Hematopoietic multipotent progenitor cell (in vitro differentiated cells): ENCODE results near the gene NUP214. TPM values are rescaled to one million over a fixed set of nuclear protein-coding genes. Genes with fewer than 3 reads are reported as not detected.
"Not testable (repeated sequence)": the region's sequence is repeated elsewhere in the genome, so short reads cannot be mapped to it uniquely, and the experiment has no call there.

Experiments
- DNase-seq, 3 donors: peaks; one replicate each; pipeline ENCODE4 v3.0.0-alpha.2; 2011 to 2015; ENCODE audit warnings: low read depth in 2 of 3, low spot score in 2 of 3
- total RNA-seq: library from RNA; depleted of rRNA; stranded (reverse); fragments of >200 nt; gene quantifications from one replicate; pipeline ENCODE4 v1.2.3, GENCODE V29; 2012

NUP214 gene
- total RNA-seq, 1 donor, result 36.4 TPM

GRCh38 chr9:131096269-131097125, 28.9 kb upstream of the NUP214 start, which contains the start of gene AIF1L:
Gene AIF1L (plus strand): TSS chr9:131096531. CDS start chr9:131096630, 99 bp downstream.
- DNase-seq, result peak in 2 of 3 donors; percentile 74

GRCh38 chr9:131097126-131097947, 28.0 kb upstream of the NUP214 start:
- no peak for DNase-seq

GRCh38 chr9:131097948-131098278, 27.5 kb upstream of the NUP214 start:
- DNase-seq, result no peak

GRCh38 chr9:131098391-131099101, 26.8 kb upstream of the NUP214 start:
- no peak for DNase-seq

GRCh38 chr9:131099102-131099606, 26.2 kb upstream of the NUP214 start:
- no peak for DNase-seq

GRCh38 chr9:131099845-131100244, 25.5 kb upstream of the NUP214 start:
- DNase-seq, result not testable (repeated sequence)

- DNase-seq, result no peak
These were observed 24.9 kb upstream of the NUP214 start for GRCh38 chr9:131100445-131100844.

- DNase-seq, result no peak
These were observed 24.0 kb upstream of the NUP214 start for GRCh38 chr9:131101207-131101964.

GRCh38 chr9:131103024-131103423, 22.4 kb upstream of the NUP214 start:
- no peak for DNase-seq

GRCh38 chr9:131103535-131103934, 21.9 kb upstream of the NUP214 start:
- no peak for DNase-seq

GRCh38 chr9:131104016-131104740, 21.2 kb upstream of the NUP214 start:
- DNase-seq, result no peak

- no peak for DNase-seq
These were observed 19.4 kb upstream of the NUP214 start for GRCh38 chr9:131105952-131106351.

- DNase-seq, result no peak
These were observed 17.6 kb upstream of the NUP214 start for GRCh38 chr9:131107760-131108159.

- no peak for DNase-seq
These were observed 14.1 kb upstream of the NUP214 start for GRCh38 chr9:131111186-131111853.

GRCh38 chr9:131111854-131112311, 13.5 kb upstream of the NUP214 start:
- DNase-seq, result no peak

GRCh38 chr9:131112374-131113154, 12.8 kb upstream of the NUP214 start:
- DNase-seq, result no peak

GRCh38 chr9:131113655-131114054, 11.7 kb upstream of the NUP214 start:
- no peak for DNase-seq

GRCh38 chr9:131114084-131114535, 11.3 kb upstream of the NUP214 start:
- DNase-seq, result no peak
